GM21723 (cell line): ENCODE data around the gene SALL3.

Experiments
- ATAC-seq: cut with Tn5 transposase; IDR thresholded peaks from one replicate; pipeline ENCODE4 v1.9.1; 2021; ENCODE audit warnings: mild to moderate bottlenecking, moderate library complexity; ENCODE audit not compliant: unreplicated experiment

The SALL3 gene

DNA sequence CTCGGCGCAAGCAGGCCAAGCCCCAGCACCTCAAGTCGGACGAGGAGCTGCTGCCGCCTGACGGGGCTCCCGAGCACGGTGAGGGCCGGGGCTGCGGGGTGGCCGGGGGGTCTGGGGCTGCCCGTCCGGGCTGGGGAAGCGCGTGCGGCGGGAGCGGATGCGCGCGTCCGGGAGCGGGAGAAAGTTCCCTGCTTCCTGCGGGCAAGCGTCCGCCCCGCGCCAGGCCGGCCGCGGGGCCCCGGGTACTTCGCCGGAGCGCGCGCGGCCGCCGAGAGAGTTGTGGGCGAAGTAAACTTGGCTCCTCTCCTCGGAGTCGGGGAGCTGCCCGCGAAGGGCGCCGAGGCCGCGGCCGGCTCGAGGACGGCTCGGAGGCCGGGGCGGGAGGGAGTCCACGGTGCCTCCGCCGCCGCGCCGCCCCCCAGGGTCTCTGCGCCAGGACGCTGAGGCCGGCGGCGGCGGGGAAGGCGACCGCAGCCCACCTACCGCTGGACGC is 707 bp downstream of the SALL3 start:
- no peak for ATAC-seq

DNA sequence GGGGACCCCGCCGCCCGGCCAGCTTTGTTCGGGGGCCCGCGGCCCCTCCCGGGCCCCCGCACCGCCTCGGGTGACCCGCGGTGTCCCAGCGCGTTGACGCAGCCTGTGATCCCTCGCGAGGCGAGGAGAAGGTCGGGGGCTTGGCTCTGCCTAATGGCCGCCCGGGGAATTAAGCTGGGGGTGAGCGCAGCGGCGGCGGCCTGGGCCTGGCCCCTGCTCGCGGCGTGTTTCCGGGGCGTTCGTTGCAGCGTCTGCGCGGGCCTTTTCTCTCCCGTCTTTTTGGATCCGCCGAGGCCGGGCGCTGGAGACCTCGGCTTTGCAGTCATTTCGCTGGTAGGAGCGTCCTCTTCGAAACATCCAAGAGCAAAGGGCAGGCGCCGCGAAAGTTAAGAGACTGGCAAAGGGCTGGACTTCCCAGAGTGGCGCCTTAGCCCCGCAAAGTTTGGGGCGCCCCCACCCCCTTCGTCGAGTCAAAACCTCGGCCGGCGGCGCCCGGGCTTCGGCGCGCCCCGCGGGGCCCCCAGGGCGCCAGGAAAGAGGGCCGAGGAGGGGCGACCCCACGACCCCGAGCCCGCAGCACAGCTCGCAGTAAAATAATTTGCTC is 1.3 kb downstream of the SALL3 start:
- no peak for ATAC-seq

DNA sequence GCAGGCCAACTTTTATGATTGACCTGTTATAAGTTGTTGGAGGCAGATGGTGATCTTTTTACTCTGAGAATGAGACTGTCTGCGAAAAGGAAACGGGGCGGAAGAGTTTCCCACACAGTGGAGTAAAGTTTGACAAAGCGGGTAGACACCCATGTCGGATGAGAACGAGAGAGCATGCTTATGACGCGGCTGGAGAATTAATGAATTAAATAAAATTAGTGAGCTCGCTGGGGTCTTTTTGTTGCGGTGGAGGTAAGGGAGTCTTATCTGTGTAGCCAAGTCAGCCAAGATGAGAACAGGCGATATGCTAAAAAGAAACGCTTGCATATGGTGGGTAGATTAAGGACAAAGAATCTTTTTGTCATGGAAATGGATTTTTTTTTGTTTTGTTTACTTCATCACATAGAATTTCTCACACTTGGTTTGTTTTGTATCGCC is 1.8 kb downstream of the SALL3 start:
- ATAC-seq = no peak

DNA sequence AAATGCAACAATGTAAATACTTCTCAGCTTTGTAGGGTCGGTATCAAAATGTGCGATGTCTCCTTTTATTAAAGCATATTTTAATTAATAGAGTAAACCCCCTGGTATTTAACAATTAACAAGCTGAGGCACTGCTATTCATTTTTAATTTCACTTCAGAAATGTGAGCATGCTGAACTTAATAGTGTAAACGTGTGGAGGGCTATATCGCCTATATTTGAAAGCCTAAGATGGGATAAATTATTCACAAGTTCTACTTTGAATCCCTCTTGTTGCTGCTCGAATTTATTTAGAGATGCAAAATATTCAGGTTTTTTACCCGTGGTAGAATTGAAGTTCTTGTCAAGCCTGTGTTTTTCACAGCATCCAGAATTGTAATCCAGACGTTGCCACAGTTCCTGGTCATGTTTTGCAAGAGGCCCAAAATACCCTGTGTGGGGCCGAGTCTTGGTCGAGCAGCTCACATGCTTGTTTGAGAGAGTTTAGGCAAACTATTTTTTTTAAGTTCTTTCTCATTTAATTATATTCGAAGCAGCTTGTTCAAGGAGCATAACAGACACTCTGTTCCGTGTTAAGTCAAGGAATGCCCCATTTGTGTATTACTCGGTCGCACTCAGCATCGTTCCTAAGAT is 2.5 kb downstream of the SALL3 start:
- no peak for ATAC-seq

DNA sequence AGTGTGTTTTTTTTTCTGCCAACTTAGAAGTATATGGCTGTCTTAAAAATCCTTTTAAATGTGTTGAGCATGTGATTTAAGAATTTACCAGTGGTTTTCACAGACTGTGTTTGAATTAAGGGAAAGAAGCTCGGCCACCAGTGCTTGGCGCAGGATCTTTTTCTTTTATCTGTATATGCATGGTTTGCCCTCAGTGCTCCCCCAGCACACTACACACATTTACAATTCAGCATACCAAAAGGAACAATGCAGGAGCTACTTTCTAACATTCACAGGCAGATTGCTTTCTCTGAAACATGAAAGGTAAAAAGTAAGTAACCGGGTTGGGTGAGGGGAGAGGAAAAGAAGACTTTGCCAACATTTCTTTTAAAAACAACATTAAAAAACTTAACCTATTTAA is 3.9 kb downstream of the SALL3 start:
- no peak for ATAC-seq

DNA sequence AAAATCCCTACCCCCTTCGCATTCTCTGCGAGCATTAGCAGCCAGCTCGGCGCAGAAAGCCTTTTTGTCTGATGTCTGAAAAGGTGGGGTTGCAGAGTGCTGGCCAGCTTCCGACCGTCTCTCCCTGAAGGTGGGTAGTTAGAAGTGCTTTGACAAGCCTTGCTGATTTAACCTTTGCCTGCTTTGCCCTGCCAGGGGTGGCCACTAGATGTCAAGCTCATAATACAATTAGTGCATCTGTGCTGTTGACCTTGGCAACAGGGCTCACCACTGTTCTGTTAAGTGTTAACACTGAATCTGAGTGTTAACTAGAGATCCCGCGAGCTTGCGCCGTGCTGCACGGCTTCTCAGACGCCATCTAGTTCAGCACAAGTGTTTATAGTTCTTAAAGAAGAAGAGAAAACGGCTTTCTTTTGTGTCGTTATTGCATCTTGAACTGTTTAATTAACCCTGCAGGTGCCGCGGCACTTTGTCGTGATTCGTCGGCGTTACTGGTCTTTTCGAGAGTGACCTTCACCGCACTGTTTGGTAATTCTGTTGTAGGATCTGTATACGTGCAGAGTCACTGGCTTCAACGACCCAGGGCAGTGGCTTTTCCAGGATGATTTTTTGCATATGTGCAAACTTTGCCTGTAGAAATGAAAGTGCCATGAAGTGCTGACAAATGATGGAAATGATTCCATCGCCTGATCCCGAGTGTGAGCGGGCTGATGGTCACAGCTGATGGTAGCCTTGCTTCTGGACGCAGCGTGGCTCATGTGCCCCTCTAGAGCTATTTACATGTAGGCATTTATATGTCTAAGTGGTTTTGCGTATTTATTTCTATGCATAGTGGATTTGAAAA is 5.5 kb downstream of the SALL3 start:
- ATAC-seq = peak; percentile 73

DNA sequence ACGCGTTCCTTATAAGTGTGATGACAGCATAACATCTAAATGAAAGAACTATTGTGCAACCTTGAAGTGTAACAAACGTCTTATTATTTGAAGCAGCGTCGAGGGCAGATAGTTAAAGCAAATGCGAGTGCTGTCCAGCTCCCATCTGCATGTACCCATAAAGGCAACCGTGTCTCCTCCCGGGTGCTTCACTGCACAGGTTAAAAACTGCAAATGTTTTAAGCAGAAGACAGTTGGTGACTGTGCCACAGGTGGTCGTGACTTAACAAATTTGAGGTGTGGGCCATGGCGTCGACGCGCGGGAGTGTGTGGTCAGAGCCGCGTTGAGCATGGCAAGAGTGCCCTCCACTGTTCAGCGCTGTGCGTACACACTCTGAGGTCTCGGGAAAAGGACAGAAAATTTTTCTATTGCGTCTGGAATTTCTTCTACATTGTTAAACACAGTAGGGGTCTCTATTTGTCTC is 6.4 kb downstream of the SALL3 start:
- no peak for ATAC-seq

DNA sequence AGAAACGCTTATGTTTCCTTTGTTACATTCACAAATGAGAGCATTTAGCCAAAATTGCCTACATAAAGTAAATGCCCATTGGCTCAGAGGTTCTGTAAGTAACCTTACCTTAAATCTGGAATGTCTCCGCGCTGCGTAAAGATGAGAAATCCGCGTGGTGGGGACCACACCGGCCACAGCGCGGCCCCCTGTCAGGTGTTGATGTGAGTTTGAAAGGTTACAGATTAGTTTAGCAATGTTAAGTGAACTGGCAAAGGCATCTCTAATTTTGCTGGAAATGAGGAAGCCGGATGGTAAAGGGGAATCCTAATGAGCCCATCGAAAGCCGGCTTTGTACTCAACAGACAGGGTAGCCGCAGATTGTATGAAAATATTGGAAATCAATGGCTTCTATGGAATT is 11.8 kb downstream of the SALL3 start:
- no peak for ATAC-seq

DNA sequence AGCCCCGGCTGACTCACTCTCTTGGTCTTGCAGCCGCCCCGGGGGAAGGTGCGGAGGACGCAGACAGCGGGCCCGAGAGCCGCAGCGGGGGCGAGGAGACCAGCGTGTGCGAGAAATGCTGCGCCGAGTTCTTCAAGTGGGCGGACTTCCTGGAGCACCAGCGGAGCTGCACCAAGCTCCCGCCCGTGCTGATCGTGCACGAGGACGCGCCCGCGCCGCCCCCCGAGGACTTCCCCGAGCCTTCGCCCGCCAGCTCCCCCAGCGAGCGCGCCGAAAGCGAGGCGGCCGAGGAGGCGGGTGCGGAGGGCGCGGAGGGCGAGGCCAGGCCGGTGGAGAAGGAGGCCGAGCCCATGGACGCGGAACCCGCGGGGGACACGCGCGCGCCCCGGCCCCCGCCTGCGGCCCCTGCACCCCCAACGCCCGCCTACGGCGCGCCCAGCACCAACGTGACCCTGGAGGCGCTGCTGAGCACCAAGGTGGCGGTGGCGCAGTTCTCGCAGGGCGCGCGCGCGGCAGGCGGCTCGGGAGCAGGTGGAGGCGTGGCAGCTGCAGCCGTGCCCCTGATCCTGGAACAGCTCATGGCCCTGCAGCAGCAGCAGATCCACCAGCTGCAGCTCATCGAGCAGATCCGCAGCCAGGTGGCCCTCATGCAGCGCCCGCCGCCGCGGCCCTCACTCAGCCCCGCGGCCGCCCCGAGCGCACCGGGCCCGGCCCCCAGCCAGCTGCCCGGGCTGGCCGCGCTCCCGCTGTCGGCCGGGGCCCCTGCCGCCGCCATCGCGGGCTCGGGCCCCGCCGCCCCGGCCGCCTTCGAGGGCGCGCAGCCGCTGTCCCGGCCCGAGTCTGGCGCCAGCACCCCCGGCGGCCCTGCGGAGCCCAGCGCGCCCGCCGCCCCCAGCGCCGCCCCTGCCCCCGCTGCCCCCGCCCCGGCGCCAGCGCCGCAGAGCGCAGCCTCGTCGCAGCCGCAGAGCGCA is 12.7 kb downstream of the SALL3 start:
- ATAC-seq = no peak

DNA sequence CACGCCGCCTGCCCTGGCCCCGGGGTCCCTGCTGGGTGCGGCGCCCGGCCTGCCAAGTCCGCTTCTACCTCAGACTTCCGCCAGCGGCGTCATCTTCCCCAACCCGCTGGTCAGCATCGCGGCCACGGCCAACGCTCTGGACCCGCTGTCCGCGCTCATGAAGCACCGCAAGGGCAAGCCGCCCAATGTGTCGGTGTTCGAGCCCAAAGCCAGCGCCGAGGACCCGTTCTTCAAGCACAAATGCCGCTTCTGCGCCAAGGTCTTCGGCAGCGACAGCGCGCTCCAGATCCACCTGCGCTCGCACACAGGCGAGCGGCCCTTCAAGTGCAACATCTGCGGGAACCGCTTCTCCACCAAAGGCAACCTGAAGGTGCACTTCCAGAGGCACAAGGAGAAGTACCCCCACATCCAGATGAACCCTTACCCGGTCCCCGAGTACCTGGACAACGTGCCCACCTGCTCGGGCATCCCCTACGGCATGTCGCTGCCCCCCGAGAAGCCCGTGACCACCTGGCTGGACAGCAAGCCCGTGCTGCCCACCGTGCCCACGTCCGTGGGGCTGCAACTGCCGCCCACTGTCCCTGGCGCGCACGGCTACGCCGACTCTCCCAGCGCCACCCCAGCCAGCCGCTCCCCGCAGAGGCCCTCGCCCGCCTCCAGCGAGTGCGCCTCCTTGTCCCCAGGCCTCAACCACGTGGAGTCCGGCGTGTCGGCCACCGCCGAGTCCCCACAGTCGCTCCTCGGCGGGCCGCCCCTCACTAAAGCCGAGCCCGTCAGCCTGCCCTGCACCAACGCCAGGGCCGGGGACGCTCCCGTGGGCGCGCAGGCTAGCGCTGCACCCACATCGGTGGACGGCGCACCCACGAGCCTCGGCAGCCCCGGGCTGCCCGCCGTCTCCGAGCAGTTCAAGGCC is 13.7 kb downstream of the SALL3 start:
- no peak for ATAC-seq

DNA sequence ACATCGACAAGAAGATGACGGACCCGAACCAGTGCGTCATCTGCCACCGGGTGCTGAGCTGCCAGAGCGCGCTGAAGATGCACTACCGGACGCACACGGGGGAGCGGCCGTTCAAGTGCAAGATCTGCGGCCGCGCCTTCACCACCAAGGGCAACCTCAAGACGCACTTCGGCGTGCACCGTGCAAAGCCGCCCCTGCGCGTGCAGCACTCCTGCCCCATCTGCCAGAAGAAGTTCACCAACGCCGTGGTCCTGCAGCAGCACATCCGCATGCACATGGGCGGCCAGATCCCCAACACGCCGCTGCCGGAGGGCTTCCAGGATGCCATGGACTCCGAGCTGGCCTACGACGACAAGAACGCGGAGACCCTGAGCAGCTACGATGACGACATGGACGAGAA is 14.4 kb downstream of the SALL3 start:
- ATAC-seq = no peak

DNA sequence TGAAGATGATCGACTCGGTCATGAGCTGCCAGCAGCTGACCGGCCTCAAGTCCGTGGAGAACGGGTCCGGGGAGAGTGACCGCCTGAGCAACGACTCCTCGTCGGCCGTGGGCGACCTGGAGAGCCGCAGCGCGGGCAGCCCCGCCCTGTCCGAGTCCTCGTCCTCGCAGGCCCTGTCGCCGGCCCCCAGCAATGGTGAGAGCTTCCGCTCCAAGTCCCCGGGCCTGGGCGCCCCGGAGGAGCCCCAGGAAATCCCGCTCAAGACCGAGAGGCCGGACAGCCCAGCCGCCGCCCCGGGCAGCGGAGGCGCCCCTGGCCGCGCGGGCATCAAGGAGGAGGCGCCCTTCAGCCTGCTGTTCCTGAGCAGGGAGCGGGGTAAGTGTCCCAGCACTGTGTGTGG is 14.9 kb downstream of the SALL3 start:
- no peak for ATAC-seq

DNA sequence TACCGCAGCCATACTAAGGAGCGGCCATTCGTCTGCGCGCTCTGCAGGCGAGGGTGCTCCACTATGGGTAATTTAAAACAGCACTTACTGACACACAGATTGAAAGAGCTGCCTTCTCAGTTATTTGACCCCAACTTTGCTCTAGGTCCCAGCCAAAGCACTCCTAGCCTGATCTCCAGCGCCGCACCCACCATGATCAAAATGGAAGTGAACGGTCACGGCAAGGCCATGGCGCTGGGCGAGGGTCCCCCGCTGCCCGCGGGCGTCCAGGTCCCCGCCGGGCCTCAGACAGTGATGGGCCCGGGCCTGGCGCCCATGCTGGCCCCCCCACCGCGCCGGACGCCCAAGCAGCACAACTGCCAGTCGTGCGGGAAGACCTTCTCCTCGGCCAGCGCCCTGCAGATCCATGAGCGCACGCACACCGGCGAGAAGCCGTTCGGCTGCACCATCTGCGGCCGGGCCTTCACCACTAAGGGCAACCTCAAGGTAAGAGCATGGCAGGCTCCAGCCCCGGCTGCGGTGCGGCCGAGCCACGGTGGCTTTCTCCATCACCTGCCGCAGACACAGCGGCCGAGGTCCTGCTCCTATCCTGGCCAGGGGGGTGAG is 15.5 kb downstream of the SALL3 start:
- no peak for ATAC-seq

DNA sequence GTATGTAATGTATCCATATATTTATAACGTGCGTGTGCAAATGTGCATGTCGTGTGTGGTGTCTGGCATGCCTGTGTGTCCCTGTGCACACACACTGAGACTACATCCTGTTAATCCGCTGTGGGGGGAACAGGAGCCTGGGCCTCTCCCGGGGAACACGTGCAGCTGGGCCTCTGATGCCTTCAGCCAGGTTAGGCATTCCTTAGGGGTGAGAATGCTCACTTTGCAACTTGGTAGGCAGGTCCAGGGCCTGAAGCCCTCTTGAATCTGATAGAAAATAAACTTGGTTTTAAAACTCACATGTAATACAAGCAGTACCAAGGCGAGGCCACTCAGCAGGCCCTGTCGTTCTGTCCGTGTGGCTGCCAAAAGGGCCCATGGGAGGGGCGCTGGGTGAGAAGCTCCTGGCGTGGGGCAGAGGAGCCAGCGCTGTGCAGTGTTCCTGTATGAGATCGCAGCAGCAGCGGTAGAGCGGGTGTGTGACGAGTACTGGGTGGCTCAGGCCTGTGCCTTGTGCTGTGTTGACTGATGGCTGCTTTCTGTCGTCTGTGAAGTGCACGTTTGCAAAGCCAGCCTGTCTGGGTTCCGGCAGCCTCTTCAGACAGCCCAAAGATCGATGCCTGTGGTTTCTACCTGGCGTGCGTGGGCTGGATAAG is 16.2 kb downstream of the SALL3 start:
- ATAC-seq = no peak

DNA sequence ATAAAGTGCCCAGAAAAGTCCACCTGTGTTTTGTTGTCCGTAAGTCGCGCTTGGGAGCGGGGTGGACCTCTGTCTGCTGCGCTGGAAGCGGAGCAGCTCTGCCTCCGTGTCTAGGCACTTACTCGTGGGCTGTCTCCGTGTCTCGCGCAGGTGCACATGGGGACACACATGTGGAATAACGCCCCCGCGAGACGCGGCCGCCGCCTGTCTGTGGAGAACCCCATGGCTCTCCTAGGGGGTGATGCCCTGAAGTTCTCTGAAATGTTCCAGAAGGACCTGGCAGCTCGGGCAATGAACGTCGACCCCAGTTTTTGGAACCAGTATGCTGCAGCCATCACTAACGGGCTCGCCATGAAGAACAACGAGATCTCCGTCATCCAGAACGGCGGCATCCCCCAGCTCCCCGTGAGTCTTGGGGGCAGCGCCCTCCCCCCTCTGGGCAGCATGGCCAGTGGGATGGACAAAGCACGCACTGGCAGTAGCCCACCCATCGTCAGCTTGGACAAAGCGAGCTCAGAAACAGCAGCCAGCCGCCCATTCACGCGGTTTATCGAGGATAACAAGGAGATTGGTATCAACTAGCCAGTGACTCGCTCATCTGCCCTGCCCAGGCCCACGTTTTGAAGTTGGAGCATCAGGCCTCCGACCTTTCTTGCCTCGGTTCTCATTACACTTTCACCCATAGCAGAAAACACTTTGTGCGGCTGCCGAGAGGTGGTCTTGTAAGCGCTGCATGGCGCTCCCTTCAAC is 17.3 kb downstream of the SALL3 start:
- ATAC-seq = no peak

DNA sequence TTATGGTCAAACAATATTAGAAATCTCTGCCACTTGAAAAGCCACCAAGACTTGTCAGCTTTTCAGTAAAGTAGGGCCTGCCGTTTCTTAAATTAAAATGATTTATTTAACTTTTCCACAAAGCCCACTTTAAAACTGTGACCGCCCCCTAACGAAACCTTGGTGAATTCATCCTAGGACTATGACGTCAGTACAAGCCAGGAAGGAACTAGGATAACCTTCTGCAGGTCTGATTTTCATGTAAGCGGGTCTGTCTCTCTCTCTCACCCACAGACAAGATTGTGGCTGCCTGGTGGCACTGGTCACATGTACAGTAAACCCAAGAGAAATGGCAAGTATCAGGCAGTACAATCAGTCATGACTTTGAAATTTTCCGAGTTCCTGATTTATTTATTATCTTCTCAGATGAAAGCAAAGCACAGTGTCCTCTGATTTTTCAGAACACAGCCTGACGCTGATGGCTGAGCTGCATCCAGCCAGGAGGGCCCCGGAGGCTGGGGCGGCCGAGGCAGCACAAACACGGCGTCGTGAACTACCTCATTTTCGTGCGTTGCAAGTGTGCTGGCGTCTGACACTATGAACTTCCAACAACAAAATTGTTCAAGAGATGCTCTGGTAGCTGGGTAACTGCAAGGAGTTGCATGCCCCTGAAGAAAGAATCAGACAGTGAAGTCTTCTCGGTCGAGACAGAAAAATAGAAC is 18.9 kb downstream of the SALL3 start:
- no peak for ATAC-seq

DNA sequence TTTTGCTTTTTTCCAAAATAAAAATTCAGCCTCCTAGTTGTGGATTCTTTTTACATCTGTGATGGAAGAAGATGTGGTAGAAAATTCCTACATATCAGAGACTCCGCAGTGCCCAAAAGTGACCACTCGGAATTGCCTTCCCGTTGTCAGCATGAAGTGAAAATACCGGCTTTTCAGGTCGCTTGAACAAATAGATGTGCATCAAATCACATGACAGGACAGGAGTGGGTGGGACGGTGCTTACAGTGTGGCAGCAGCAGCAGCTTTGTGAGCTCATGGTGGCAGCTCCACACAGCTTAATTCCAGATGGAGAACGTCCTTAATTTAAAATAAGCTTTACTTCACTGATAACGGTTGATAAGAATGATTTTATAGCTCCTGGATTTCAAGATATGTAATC is 20.3 kb downstream of the SALL3 start:
- ATAC-seq = no peak
